Measurements from ENCODE around the gene RPAIN. TPM values are rescaled to one million over a fixed set of nuclear protein-coding genes. Genes with fewer than 3 reads are reported as not detected.
"Not testable (repeated sequence)": the region's sequence is repeated elsewhere in the genome, so short reads cannot be mapped to it uniquely, and the experiment has no call there.

Gene RPAIN
- total RNA-seq, 4 donors from 2014 or later, result 22.7 to 46.9 (median 43.8) TPM

GRCh38 chr17:5425826-5426225 is 5.8 kb downstream of the RPAIN start:
- WGBS, 2 donors (ENCODE audit: low coverage in 1 of 2), result 74 to 82% methylated on average over 3 of the region's 3 CpGs
- Histone ChIP-seq H3K27ac (no peak overlapping the region), H3K27me3 (no peaks in the 10 kb centered on the region), H3K36me3 (peaks cover 0 to 96% of the 10 kb centered on the region in 2 donors), H3K4me3 (no peak overlapping the region), H3K4me1 (peaks cover 0 to 24% (median 5%) of the 10 kb centered on the region in 3 donors), H3K9me3 (no peaks in the 10 kb centered on the region)
- no peak for TF ChIP-seq POLR2A (IDR thresholded peaks at IDR 0.05)
- no peak for TF ChIP-seq CTCF (IDR thresholded peaks at IDR 0.05)
- no peak for TF ChIP-seq EP300 (IDR thresholded peaks at IDR 0.05)
- no peak for ATAC-seq

GRCh38 chr17:5429191-5429887 is 9.4 kb downstream of the RPAIN start:
- whole genome bisulfite sequencing, 2 donors (ENCODE audit: low coverage in 1 of 2), result 77 to 80% methylated on average over 2 to 3 of the region's 3 CpGs
- TF ChIP-seq CTCF (IDR thresholded peaks at IDR 0.05) (no peak), POLR2AphosphoS5 (IDR thresholded peaks at IDR 0.05) (no peak), POLR2A (IDR thresholded peaks at IDR 0.05) (no peak), EP300 (IDR thresholded peaks at IDR 0.05) (no peak)
- no peak for ATAC-seq
- H3K27me3 ChIP-seq, result no peaks in the 10 kb centered on the region
- H3K4me3 ChIP-seq, result no peak overlapping the region
- H3K36me3 ChIP-seq, result peaks cover 0 to 100% of the 10 kb centered on the region in 2 donors
- H3K4me1 ChIP-seq, result no peaks in the 10 kb centered on the region
- H3K9me3 ChIP-seq, result no peaks in the 10 kb centered on the region
- no peak overlapping the region for H3K27ac ChIP-seq

GRCh38 chr17:5430413-5430999 is 10.5 kb downstream of the RPAIN start:
- Histone ChIP-seq H3K9me3 (no peaks in the 10 kb centered on the region), H3K36me3 (peaks cover 0 to 100% of the 10 kb centered on the region in 2 donors), H3K27me3 (no peaks in the 10 kb centered on the region), H3K4me3 (no peak overlapping the region), H3K4me1 (peaks cover 0 to 5% (median 0%) of the 10 kb centered on the region in 3 donors), H3K27ac (no peak overlapping the region)
- TF ChIP-seq POLR2AphosphoS5 (IDR thresholded peaks at IDR 0.05) (no peak), EP300 (IDR thresholded peaks at IDR 0.05) (no peak), POLR2A (IDR thresholded peaks at IDR 0.05) (no peak), CTCF (IDR thresholded peaks at IDR 0.05) (no peak)
- ATAC-seq, result no peak
- 85 to 100% methylated on average over 3 of the region's 3 CpGs for WGBS, 2 donors (ENCODE audit: low coverage in 1 of 2)

GRCh38 chr17:5431234-5431633 is 11.3 kb downstream of the RPAIN start:
- not testable (repeated sequence) for H3K27ac ChIP-seq, H3K4me3 ChIP-seq, H3K9me3 ChIP-seq, ATAC-seq, H3K4me1 ChIP-seq, H3K27me3 ChIP-seq
- peaks cover 0 to 100% of the 10 kb centered on the region in 2 donors for H3K36me3 ChIP-seq
- WGBS, 2 donors (ENCODE audit: low coverage in 1 of 2), result 60 to 80% methylated on average over 1 of the region's 5 CpGs

GRCh38 chr17:5431949-5432556 is 12.1 kb downstream of the RPAIN start:
- Histone ChIP-seq H3K4me3 (no peak overlapping the region), H3K36me3 (peaks cover 0 to 100% of the 10 kb centered on the region in 2 donors), H3K27ac (no peak overlapping the region), H3K9me3 (no peaks in the 10 kb centered on the region), H3K4me1 (peaks cover 0 to 16% (median 0%) of the 10 kb centered on the region in 3 donors), H3K27me3 (no peaks in the 10 kb centered on the region)
- 71 to 90% methylated on average over 2 to 3 of the region's 3 CpGs for WGBS, 2 donors (ENCODE audit: low coverage in 1 of 2)
- no peak for ATAC-seq
- no peak for TF ChIP-seq CTCF (IDR thresholded peaks at IDR 0.05)
- TF ChIP-seq POLR2A (IDR thresholded peaks at IDR 0.05), result no peak
- no peak for TF ChIP-seq POLR2AphosphoS5 (IDR thresholded peaks at IDR 0.05)
- no peak for TF ChIP-seq EP300 (IDR thresholded peaks at IDR 0.05)

Data from gastroesophageal sphincter (tissue), 4 donors.